Activated CD4-positive, alpha-beta memory T cell treated with anti-CD3 and anti-CD28 coated beads, Interleukin-2, amount 10 ng/mL, durations not matched to agents 7 days and 5 days (primary cell): ENCODE data around the gene CCND1. TPM values are rescaled to one million over a fixed set of nuclear protein-coding genes. Genes with fewer than 3 reads are reported as not detected.
"Not testable (repeated sequence)": the region's sequence is repeated elsewhere in the genome, so short reads cannot be mapped to it uniquely, and the experiment has no call there.

Experiments used
- CTCF ChIA-PET: fragments of 350-600 bp; sonication (Branson Sonifier 250); formaldehyde crosslinking; loops from one replicate; lab custom pipeline; 2021; ENCODE audit warnings: antibody characterized with exemption, inconsistent platforms; lab: Charles Lee
- POLR2A ChIA-PET: fragments of 350-600 bp; sonication (Branson Sonifier 250); formaldehyde crosslinking; loops from one replicate; lab custom pipeline; 2021; ENCODE audit warnings: antibody characterized with exemption; lab: Charles Lee
- DNase-seq: peaks from one replicate; pipeline ENCODE4 v3.0.0-alpha.2; 2020
- H3K27ac Mint-ChIP-seq: one replicate; pipeline ENCODE4 v1.8.0; 2021; ENCODE audit warnings: mild to moderate bottlenecking, mixed read lengths
- H3K27me3 Mint-ChIP-seq: one replicate; pipeline ENCODE4 v1.8.0; 2021; ENCODE audit warnings: mixed read lengths
- H3K36me3 Mint-ChIP-seq: one replicate; pipeline ENCODE4 v1.8.0; 2021; ENCODE audit warnings: low read depth, mixed read lengths
- H3K4me1 Mint-ChIP-seq: one replicate; pipeline ENCODE4 v1.8.0; 2021; ENCODE audit warnings: mixed read lengths
- H3K4me3 Mint-ChIP-seq: one replicate; pipeline ENCODE4 v1.8.0; 2021; ENCODE audit warnings: mild to moderate bottlenecking, mixed read lengths
- H3K9me3 Mint-ChIP-seq: one replicate; pipeline ENCODE4 v1.8.0; 2021; ENCODE audit warnings: mixed read lengths
- total RNA-seq, 2 experiments: library from RNA; stranded (reverse); gene quantifications; one replicate each; pipeline ENCODE4 v1.2.3, GENCODE V29; 2021

CCND1 gene
- total RNA-seq, 2 experiments from 2014 or later = 0.05 to 0.08 TPM

DNA sequence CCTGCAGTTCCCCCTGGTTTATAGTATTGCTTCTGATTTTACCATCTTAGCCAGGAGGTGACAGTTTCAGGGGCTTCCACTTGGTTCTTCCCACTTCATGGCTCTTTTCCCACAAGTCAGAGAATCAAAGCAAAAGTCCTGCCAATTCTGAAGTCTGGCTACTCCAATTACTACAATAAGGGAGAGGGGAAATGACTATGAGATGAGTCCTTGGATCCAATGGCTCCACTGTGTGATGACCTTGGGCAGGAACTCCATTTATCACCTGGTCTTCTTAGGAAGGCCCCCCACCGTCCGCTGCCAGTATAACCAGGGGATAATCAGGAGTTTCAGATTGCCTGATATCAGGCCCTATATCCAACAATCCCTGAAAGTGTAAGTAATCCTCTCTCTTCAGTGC is 31.6 kb upstream of the CCND1 start:
- no peak overlapping the region for H3K27ac Mint-ChIP-seq
- H3K4me3 Mint-ChIP-seq = no peak overlapping the region
- ChIA-PET POLR2A (no interaction called here), CTCF (no interaction called here)
- H3K27me3 Mint-ChIP-seq = peaks cover 10% of the 10 kb centered on the region
- no peak for DNase-seq
- no peaks in the 10 kb centered on the region for H3K36me3 Mint-ChIP-seq
- H3K9me3 Mint-ChIP-seq = no peaks in the 10 kb centered on the region
- no peaks in the 10 kb centered on the region for H3K4me1 Mint-ChIP-seq

DNA sequence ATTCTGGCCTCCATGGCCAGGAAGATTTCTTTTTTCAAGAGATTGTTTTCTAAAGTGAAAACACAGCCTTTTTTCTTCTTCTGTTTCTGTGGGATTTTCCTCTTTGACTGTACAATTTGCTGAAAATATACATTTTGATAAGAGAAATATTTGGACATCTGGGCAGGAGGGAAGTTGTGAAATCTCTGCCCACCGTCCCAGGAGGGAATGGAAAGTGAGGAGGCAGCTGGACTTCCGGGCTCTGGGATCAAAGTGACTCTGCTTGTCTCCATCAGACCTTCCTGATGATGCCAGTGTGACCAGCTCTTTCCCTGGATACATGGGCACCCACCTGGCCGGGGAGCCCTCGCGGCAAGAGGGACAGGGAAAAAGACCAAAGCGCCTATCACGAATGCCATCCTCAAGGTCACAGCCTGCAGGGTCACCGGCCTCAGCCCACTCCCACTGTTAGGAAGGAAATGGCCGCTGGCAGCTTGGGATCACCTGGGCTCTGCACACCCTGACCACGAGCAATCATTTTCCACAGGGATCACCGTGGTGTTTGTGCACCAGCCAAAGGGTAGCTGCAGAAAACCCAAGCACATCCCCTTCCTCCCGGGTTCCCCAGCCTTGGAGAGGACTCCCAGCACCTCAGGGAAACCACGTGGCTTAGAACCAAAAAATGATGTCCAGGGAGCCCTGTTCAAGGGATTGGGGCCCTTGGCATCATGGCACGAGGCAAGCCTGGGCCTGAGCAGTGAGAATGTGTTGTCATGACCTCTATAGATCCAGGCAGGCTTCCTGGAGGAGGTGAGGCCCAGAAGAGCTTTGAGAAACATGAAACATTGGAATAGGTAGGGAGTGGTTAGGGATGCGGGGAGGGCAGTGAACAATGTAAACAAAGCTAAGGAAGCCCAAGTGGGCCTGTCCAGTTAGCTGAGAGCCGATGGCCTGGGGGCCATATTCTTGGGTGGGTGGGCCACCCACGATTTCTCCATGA is 29.1 kb upstream of the CCND1 start:
- H3K27me3 Mint-ChIP-seq = peaks cover 9% of the 10 kb centered on the region
- no peak overlapping the region for H3K4me3 Mint-ChIP-seq
- no peaks in the 10 kb centered on the region for H3K4me1 Mint-ChIP-seq
- POLR2A ChIA-PET = no interaction called here
- H3K27ac Mint-ChIP-seq = no peak overlapping the region
- CTCF ChIA-PET = no interaction called here
- no peak for DNase-seq
- H3K36me3 Mint-ChIP-seq = no peaks in the 10 kb centered on the region
- H3K9me3 Mint-ChIP-seq = no peaks in the 10 kb centered on the region

DNA sequence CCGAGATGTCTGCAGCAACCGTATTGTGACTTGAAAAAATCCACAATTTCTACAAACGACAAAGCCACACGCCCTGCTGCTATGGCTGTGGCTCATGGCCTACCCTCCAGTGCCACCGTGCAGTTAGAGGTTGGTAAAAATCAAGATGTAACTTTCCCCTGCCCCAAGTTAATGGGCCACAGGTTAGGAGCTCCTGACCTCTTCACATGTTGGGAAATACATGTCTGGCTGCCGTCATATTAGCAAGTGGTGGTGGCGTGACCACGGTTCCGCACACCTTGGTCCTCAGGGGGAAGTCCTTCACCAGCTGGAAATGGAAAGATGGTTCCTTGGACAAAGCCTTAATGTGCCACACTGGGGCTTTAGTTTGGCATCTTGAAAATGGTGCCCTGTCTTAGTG is 27.4 kb upstream of the CCND1 start:
- CTCF ChIA-PET = no interaction called here
- Mint-ChIP-seq H3K27me3 (peaks cover 4% of the 10 kb centered on the region), H3K4me1 (no peaks in the 10 kb centered on the region), H3K27ac (no peak overlapping the region), H3K4me3 (no peak overlapping the region), H3K9me3 (no peaks in the 10 kb centered on the region), H3K36me3 (no peaks in the 10 kb centered on the region)
- POLR2A ChIA-PET = no interaction called here
- DNase-seq = no peak

- Mint-ChIP-seq H3K36me3 (no peaks in the 10 kb centered on the region), H3K4me3 (no peak overlapping the region), H3K9me3 (no peaks in the 10 kb centered on the region), H3K27ac (no peak overlapping the region), H3K27me3 (peaks cover 3% of the 10 kb centered on the region), H3K4me1 (no peaks in the 10 kb centered on the region)
- ChIA-PET POLR2A (no interaction called here), CTCF (no interaction called here)
- DNase-seq = no peak
Measured at GRCh38 chr11:69614085-69614484, 26.9 kb upstream of the CCND1 start.

GRCh38 chr11:69615545-69616278 is 25.2 kb upstream of the CCND1 start:
- no peak overlapping the region for H3K4me3 Mint-ChIP-seq
- H3K4me1 Mint-ChIP-seq = no peaks in the 10 kb centered on the region
- no peaks in the 10 kb centered on the region for H3K36me3 Mint-ChIP-seq
- no peak overlapping the region for H3K27ac Mint-ChIP-seq
- no peak for DNase-seq
- ChIA-PET POLR2A (no interaction called here), CTCF (no interaction called here)
- no peaks in the 10 kb centered on the region for H3K9me3 Mint-ChIP-seq
- no peaks in the 10 kb centered on the region for H3K27me3 Mint-ChIP-seq

GRCh38 chr11:69617220-69617619 is 23.7 kb upstream of the CCND1 start:
- H3K27me3 Mint-ChIP-seq = no peaks in the 10 kb centered on the region
- DNase-seq = no peak
- no peaks in the 10 kb centered on the region for H3K9me3 Mint-ChIP-seq
- no peak overlapping the region for H3K27ac Mint-ChIP-seq
- ChIA-PET POLR2A (no interaction called here), CTCF (interaction anchor here (0.7 kb wide), 1 partner anchor 813 kb away, joined by 5 read pairs; no protein-coding TSS in a partner anchor)
- H3K4me1 Mint-ChIP-seq = no peaks in the 10 kb centered on the region
- no peak overlapping the region for H3K4me3 Mint-ChIP-seq
- H3K36me3 Mint-ChIP-seq = no peaks in the 10 kb centered on the region

GRCh38 chr11:69617682-69618081 is 23.3 kb upstream of the CCND1 start:
- H3K4me1 Mint-ChIP-seq = no peaks in the 10 kb centered on the region
- DNase-seq = no peak
- no peaks in the 10 kb centered on the region for H3K27me3 Mint-ChIP-seq
- ChIA-PET CTCF (interaction anchor here (0.7 kb wide), 1 partner anchor 813 kb away, joined by 5 read pairs; no protein-coding TSS in a partner anchor), POLR2A (no interaction called here)
- H3K27ac Mint-ChIP-seq = no peak overlapping the region
- no peaks in the 10 kb centered on the region for H3K36me3 Mint-ChIP-seq
- H3K4me3 Mint-ChIP-seq = no peak overlapping the region
- no peaks in the 10 kb centered on the region for H3K9me3 Mint-ChIP-seq

DNA sequence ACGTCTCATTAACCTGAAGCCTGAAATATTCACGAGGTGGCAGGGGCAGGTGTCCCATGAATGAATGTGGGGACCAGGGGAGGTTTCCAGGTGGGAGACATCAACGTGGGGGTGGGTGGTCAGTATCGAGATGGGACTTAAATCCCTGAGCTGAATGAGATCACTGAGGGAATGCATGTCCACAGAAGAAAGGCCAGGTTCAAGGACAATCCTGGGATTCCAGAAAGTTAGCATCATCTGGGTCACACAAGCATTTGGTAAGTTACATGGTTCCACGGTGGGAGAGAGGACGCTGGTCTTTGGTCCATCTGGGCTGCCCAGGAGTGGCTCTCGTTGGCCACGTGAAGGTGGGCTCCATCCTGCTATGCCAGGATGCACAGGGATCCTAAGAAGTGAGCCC is 22.7 kb upstream of the CCND1 start:
- ChIA-PET POLR2A (no interaction called here), CTCF (interaction anchor here (0.7 kb wide), 1 partner anchor 814 kb away, joined by 5 read pairs; no protein-coding TSS in a partner anchor)
- Mint-ChIP-seq H3K27ac (no peak overlapping the region), H3K27me3 (no peaks in the 10 kb centered on the region), H3K9me3 (no peaks in the 10 kb centered on the region), H3K4me1 (no peaks in the 10 kb centered on the region), H3K4me3 (no peak overlapping the region), H3K36me3 (no peaks in the 10 kb centered on the region)
- DNase-seq = no peak

DNA sequence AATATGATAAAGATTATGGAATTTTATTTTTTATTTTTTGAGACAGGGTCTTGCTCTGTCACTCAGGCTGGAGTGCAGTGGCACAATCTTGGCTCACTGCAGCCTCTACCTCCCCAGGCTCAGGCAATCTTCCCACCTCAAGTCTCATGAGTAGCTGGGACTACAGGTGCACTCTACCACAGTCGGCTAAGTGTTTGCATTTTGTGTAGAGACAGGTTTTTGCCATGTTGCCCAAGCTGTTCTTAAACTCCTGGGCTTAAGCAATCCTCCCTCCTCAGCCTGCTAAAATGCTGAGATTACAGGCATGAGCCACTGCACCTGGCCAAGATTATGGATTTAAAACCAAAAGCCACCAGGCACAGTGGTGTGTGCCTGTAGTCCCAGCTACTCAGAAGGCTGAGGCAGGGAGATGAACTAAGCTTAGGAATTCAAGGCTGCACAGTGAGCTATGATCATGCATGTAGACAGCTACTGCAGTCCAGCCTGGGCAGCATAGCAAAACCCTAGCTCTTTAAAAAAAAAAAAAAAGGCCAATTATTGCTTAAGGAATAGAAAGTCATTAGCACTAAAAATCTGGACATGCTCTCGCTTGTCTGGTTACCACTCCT is 20.2 kb upstream of the CCND1 start:
- no peak overlapping the region for H3K27ac Mint-ChIP-seq
- no peak for DNase-seq
- ChIA-PET CTCF (no interaction called here), POLR2A (no interaction called here)
- H3K36me3 Mint-ChIP-seq = no peaks in the 10 kb centered on the region
- no peak overlapping the region for H3K4me3 Mint-ChIP-seq
- peaks cover 8% of the 10 kb centered on the region for H3K27me3 Mint-ChIP-seq
- no peaks in the 10 kb centered on the region for H3K9me3 Mint-ChIP-seq
- no peaks in the 10 kb centered on the region for H3K4me1 Mint-ChIP-seq

DNA sequence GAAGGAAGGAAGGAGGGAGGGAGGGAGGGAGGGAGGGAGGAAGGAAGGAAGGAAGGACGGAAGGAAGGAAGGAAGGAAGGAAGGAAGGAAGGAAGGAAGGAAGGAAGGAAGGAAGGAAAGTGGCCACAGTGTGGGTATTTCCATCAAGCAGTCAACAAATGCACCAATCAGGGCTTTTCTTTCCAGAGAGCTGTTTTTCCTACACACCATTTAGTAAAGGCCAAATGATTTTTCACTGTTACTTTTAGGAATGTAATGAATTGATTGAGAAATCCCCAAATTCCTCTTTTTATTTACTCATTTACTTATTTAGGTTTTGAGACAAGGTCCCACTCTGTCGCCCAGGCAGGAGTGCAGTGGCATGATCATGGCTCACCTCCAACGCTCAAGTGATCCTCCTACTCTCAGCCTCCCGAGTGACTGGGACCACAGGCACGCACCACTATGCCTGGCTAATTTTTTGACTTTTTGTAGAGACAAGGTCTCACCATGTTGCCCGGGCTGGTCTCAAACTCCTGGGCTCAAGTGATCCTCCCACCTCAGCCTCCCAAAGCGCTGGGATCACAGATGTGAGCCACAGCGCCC is 18.8 kb upstream of the CCND1 start:
- H3K36me3 Mint-ChIP-seq, POLR2A ChIA-PET, DNase-seq, H3K4me3 Mint-ChIP-seq, H3K27ac Mint-ChIP-seq, H3K9me3 Mint-ChIP-seq, H3K4me1 Mint-ChIP-seq, CTCF ChIA-PET: not testable (repeated sequence)
- H3K27me3 Mint-ChIP-seq = peaks cover 11% of the 10 kb centered on the region

DNA sequence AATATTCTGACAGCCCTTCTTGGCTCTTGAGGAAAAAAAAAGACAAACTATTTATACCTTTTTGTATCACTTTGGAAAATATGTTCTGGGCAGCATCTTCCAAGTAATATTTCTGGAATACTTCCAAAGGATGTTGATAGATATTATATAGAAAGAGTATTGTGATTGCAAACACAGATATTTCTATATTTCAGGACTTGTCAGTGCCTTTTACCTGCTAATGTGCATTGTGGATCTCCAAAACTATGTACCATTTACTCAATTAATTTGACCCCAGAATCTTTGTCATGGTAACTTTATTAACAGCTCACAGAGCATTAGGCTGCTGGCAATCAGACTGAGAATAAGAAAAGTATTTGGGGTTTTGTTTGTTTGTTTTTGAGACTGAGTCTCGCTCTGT is 16.7 kb upstream of the CCND1 start:
- Mint-ChIP-seq H3K9me3 (no peaks in the 10 kb centered on the region), H3K4me3 (no peak overlapping the region), H3K36me3 (no peaks in the 10 kb centered on the region), H3K27me3 (peaks cover 11% of the 10 kb centered on the region), H3K27ac (no peak overlapping the region), H3K4me1 (no peaks in the 10 kb centered on the region)
- POLR2A ChIA-PET = no interaction called here
- CTCF ChIA-PET = no interaction called here
- no peak for DNase-seq

DNA sequence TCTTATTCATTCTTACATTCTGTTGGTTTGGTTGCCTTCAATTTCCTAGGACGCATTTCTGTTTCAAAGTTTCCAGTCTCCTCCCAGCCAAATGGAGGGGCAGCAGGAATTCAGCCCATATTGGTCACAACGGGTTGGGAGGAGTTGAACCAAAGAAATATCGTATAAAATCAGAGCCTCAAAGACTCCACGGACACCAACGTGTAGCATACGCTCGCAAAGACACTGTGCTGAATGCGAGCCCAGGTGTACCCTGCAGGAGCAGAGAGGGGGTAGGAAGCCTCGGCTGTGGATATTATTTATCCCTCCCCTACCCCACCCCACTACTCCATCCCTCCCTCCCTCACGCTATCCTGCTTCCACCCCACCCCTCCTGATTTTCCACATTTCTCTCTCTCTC is 15.5 kb upstream of the CCND1 start:
- no peak for DNase-seq
- POLR2A ChIA-PET = no interaction called here
- Mint-ChIP-seq H3K9me3 (peaks cover 4% of the 10 kb centered on the region), H3K4me1 (no peaks in the 10 kb centered on the region), H3K27me3 (peaks cover 11% of the 10 kb centered on the region), H3K4me3 (no peak overlapping the region), H3K27ac (no peak overlapping the region), H3K36me3 (no peaks in the 10 kb centered on the region)
- CTCF ChIA-PET = no interaction called here

GRCh38 chr11:69627551-69627950 is 13.4 kb upstream of the CCND1 start:
- no peak for DNase-seq
- ChIA-PET CTCF (no interaction called here), POLR2A (no interaction called here)
- Mint-ChIP-seq H3K4me1 (no peaks in the 10 kb centered on the region), H3K9me3 (peaks cover 4% of the 10 kb centered on the region), H3K27me3 (peaks cover 20% of the 10 kb centered on the region), H3K27ac (no peak overlapping the region), H3K4me3 (no peak overlapping the region), H3K36me3 (no peaks in the 10 kb centered on the region)
